ENCODE data around the gene TMEM171.

Gene TMEM171

GRCh38 chr5:73119451-73120157, 771 bp upstream of the TMEM171 start:
- Histone ChIP-seq H3K9ac (ENCODE audit: low read length in 5 of 5) (no peak overlapping the region), H3K36me3 (ENCODE audit: control insufficient read depth in 5 of 5, insufficient read depth in 5 of 5, low read length in 5 of 5) (no peaks in the 10 kb centered on the region), H3K27me3 (ENCODE audit: control insufficient read depth in 5 of 5, insufficient read depth in 4 of 5, low read length in 5 of 5) (peaks cover 7 to 30% (median 12%) of the 10 kb centered on the region in 5 donors), H3K27ac (ENCODE audit: low read depth, low read length) (no peak overlapping the region), H3K4me3 (ENCODE audit: low read depth in 1 of 5, low read length in 5 of 5) (peak overlapping the region in 4 of 5 donors; percentile 50 to 66 (median 56)), H3K4me1 (ENCODE audit: control insufficient read depth in 5 of 5, insufficient read depth in 5 of 5, low read length in 5 of 5) (peaks cover 0 to 17% (median 14%) of the 10 kb centered on the region in 5 donors), H3K9me3 (ENCODE audit: control insufficient read depth in 5 of 5, low read length in 5 of 5) (peaks cover 0 to 9% (median 8%) of the 10 kb centered on the region in 5 donors)

GRCh38 chr5:73121119-73121463, 716 bp downstream of the TMEM171 start:
- peaks cover 0 to 9% (median 8%) of the 10 kb centered on the region in 5 donors for H3K9me3 ChIP-seq (ENCODE audit: control insufficient read depth in 5 of 5, low read length in 5 of 5)
- no peak overlapping the region for H3K9ac ChIP-seq (ENCODE audit: low read length in 5 of 5)
- no peaks in the 10 kb centered on the region for H3K36me3 ChIP-seq (ENCODE audit: control insufficient read depth in 5 of 5, insufficient read depth in 5 of 5, low read length in 5 of 5)
- peaks cover 0 to 17% (median 14%) of the 10 kb centered on the region in 5 donors for H3K4me1 ChIP-seq (ENCODE audit: control insufficient read depth in 5 of 5, insufficient read depth in 5 of 5, low read length in 5 of 5)
- no peak overlapping the region for H3K27ac ChIP-seq (ENCODE audit: low read depth, low read length)
- peaks cover 7 to 36% (median 12%) of the 10 kb centered on the region in 5 donors for H3K27me3 ChIP-seq (ENCODE audit: control insufficient read depth in 5 of 5, insufficient read depth in 4 of 5, low read length in 5 of 5)
- peak overlapping the region; percentile 40 to 66 (median 51) for H3K4me3 ChIP-seq (ENCODE audit: low read depth in 1 of 5, low read length in 5 of 5)

- no peak overlapping the region for H3K9ac ChIP-seq (ENCODE audit: low read length in 5 of 5)
- H3K27me3 ChIP-seq (ENCODE audit: control insufficient read depth in 5 of 5, insufficient read depth in 4 of 5, low read length in 5 of 5), result peaks cover 7 to 36% (median 12%) of the 10 kb centered on the region in 5 donors
- no peaks in the 10 kb centered on the region for H3K9me3 ChIP-seq (ENCODE audit: control insufficient read depth in 5 of 5, low read length in 5 of 5)
- peaks cover 0 to 17% (median 14%) of the 10 kb centered on the region in 5 donors for H3K4me1 ChIP-seq (ENCODE audit: control insufficient read depth in 5 of 5, insufficient read depth in 5 of 5, low read length in 5 of 5)
- no peak overlapping the region for H3K4me3 ChIP-seq (ENCODE audit: low read depth in 1 of 5, low read length in 5 of 5)
- H3K27ac ChIP-seq (ENCODE audit: low read depth, low read length), result no peak overlapping the region
- H3K36me3 ChIP-seq (ENCODE audit: control insufficient read depth in 5 of 5, insufficient read depth in 5 of 5, low read length in 5 of 5), result no peaks in the 10 kb centered on the region
Measured at GRCh38 chr5:73122875-73123810, 2.8 kb downstream of the TMEM171 start.

GRCh38 chr5:73125289-73125688, 4.9 kb downstream of the TMEM171 start:
- Histone ChIP-seq H3K27me3 (ENCODE audit: control insufficient read depth in 5 of 5, insufficient read depth in 4 of 5, low read length in 5 of 5) (peaks cover 4 to 31% (median 12%) of the 10 kb centered on the region in 5 donors), H3K9ac (ENCODE audit: low read length in 5 of 5) (no peak overlapping the region), H3K36me3 (ENCODE audit: control insufficient read depth in 5 of 5, insufficient read depth in 5 of 5, low read length in 5 of 5) (no peaks in the 10 kb centered on the region), H3K4me1 (ENCODE audit: control insufficient read depth in 5 of 5, insufficient read depth in 5 of 5, low read length in 5 of 5) (peaks cover 0 to 8% (median 7%) of the 10 kb centered on the region in 5 donors), H3K9me3 (ENCODE audit: control insufficient read depth in 5 of 5, low read length in 5 of 5) (no peaks in the 10 kb centered on the region), H3K4me3 (ENCODE audit: low read depth in 1 of 5, low read length in 5 of 5) (no peak overlapping the region), H3K27ac (ENCODE audit: low read depth, low read length) (no peak overlapping the region)

GRCh38 chr5:73126381-73126780, 6.0 kb downstream of the TMEM171 start:
- H3K36me3 ChIP-seq (ENCODE audit: control insufficient read depth in 5 of 5, insufficient read depth in 5 of 5, low read length in 5 of 5), result no peaks in the 10 kb centered on the region
- H3K9ac ChIP-seq (ENCODE audit: low read length in 5 of 5), result no peak overlapping the region
- peaks cover 4 to 26% (median 7%) of the 10 kb centered on the region in 5 donors for H3K27me3 ChIP-seq (ENCODE audit: control insufficient read depth in 5 of 5, insufficient read depth in 4 of 5, low read length in 5 of 5)
- no peaks in the 10 kb centered on the region for H3K9me3 ChIP-seq (ENCODE audit: control insufficient read depth in 5 of 5, low read length in 5 of 5)
- H3K4me3 ChIP-seq (ENCODE audit: low read depth in 1 of 5, low read length in 5 of 5), result no peak overlapping the region
- H3K4me1 ChIP-seq (ENCODE audit: control insufficient read depth in 5 of 5, insufficient read depth in 5 of 5, low read length in 5 of 5), result peaks cover 0 to 2% (median 0%) of the 10 kb centered on the region in 5 donors
- H3K27ac ChIP-seq (ENCODE audit: low read depth, low read length), result no peak overlapping the region

GRCh38 chr5:73126957-73127356, 6.6 kb downstream of the TMEM171 start:
- H3K27ac ChIP-seq (ENCODE audit: low read depth, low read length), result no peak overlapping the region
- no peak overlapping the region for H3K4me3 ChIP-seq (ENCODE audit: low read depth in 1 of 5, low read length in 5 of 5)
- peaks cover 3 to 22% (median 7%) of the 10 kb centered on the region in 5 donors for H3K27me3 ChIP-seq (ENCODE audit: control insufficient read depth in 5 of 5, insufficient read depth in 4 of 5, low read length in 5 of 5)
- H3K9me3 ChIP-seq (ENCODE audit: control insufficient read depth in 5 of 5, low read length in 5 of 5), result no peaks in the 10 kb centered on the region
- H3K36me3 ChIP-seq (ENCODE audit: control insufficient read depth in 5 of 5, insufficient read depth in 5 of 5, low read length in 5 of 5), result no peaks in the 10 kb centered on the region
- no peak overlapping the region for H3K9ac ChIP-seq (ENCODE audit: low read length in 5 of 5)
- peaks cover 0 to 2% (median 0%) of the 10 kb centered on the region in 5 donors for H3K4me1 ChIP-seq (ENCODE audit: control insufficient read depth in 5 of 5, insufficient read depth in 5 of 5, low read length in 5 of 5)

GRCh38 chr5:73129143-73129542, 8.8 kb downstream of the TMEM171 start:
- H3K4me3 ChIP-seq (ENCODE audit: low read depth in 1 of 5, low read length in 5 of 5), result no peak overlapping the region
- no peaks in the 10 kb centered on the region for H3K9me3 ChIP-seq (ENCODE audit: control insufficient read depth in 5 of 5, low read length in 5 of 5)
- no peaks in the 10 kb centered on the region for H3K4me1 ChIP-seq (ENCODE audit: control insufficient read depth in 5 of 5, insufficient read depth in 5 of 5, low read length in 5 of 5)
- no peaks in the 10 kb centered on the region for H3K36me3 ChIP-seq (ENCODE audit: control insufficient read depth in 5 of 5, insufficient read depth in 5 of 5, low read length in 5 of 5)
- no peak overlapping the region for H3K27ac ChIP-seq (ENCODE audit: low read depth, low read length)
- H3K27me3 ChIP-seq (ENCODE audit: control insufficient read depth in 5 of 5, insufficient read depth in 4 of 5, low read length in 5 of 5), result peaks cover 0 to 10% (median 0%) of the 10 kb centered on the region in 5 donors
- H3K9ac ChIP-seq (ENCODE audit: low read length in 5 of 5), result no peak overlapping the region

GRCh38 chr5:73130811-73131210, 10.4 kb downstream of the TMEM171 start:
- Histone ChIP-seq H3K4me3 (ENCODE audit: low read depth in 1 of 5, low read length in 5 of 5) (no peak overlapping the region), H3K4me1 (ENCODE audit: control insufficient read depth in 5 of 5, insufficient read depth in 5 of 5, low read length in 5 of 5) (no peaks in the 10 kb centered on the region), H3K36me3 (ENCODE audit: control insufficient read depth in 5 of 5, insufficient read depth in 5 of 5, low read length in 5 of 5) (no peaks in the 10 kb centered on the region), H3K27me3 (ENCODE audit: control insufficient read depth in 5 of 5, insufficient read depth in 4 of 5, low read length in 5 of 5) (peaks cover 0 to 12% (median 5%) of the 10 kb centered on the region in 5 donors), H3K9ac (ENCODE audit: low read length in 5 of 5) (no peak overlapping the region), H3K27ac (ENCODE audit: low read depth, low read length) (no peak overlapping the region), H3K9me3 (ENCODE audit: control insufficient read depth in 5 of 5, low read length in 5 of 5) (no peaks in the 10 kb centered on the region)

- H3K9me3 ChIP-seq (ENCODE audit: control insufficient read depth in 5 of 5, low read length in 5 of 5), result no peaks in the 10 kb centered on the region
- no peak overlapping the region for H3K4me3 ChIP-seq (ENCODE audit: low read depth in 1 of 5, low read length in 5 of 5)
- peaks cover 5 to 23% (median 9%) of the 10 kb centered on the region in 5 donors for H3K27me3 ChIP-seq (ENCODE audit: control insufficient read depth in 5 of 5, insufficient read depth in 4 of 5, low read length in 5 of 5)
- H3K36me3 ChIP-seq (ENCODE audit: control insufficient read depth in 5 of 5, insufficient read depth in 5 of 5, low read length in 5 of 5), result no peaks in the 10 kb centered on the region
- H3K4me1 ChIP-seq (ENCODE audit: control insufficient read depth in 5 of 5, insufficient read depth in 5 of 5, low read length in 5 of 5), result peaks cover 0 to 6% (median 0%) of the 10 kb centered on the region in 5 donors
- H3K27ac ChIP-seq (ENCODE audit: low read depth, low read length), result no peak overlapping the region
- no peak overlapping the region for H3K9ac ChIP-seq (ENCODE audit: low read length in 5 of 5)
Measured at GRCh38 chr5:73131711-73132425, 11.5 kb downstream of the TMEM171 start.
